ENCODE results near the gene RNF144B. TPM values are rescaled to one million over a fixed set of nuclear protein-coding genes. Genes with fewer than 3 reads are reported as not detected.

RNF144B gene
- total RNA-seq, 1 donor = 2.6 TPM

DNA sequence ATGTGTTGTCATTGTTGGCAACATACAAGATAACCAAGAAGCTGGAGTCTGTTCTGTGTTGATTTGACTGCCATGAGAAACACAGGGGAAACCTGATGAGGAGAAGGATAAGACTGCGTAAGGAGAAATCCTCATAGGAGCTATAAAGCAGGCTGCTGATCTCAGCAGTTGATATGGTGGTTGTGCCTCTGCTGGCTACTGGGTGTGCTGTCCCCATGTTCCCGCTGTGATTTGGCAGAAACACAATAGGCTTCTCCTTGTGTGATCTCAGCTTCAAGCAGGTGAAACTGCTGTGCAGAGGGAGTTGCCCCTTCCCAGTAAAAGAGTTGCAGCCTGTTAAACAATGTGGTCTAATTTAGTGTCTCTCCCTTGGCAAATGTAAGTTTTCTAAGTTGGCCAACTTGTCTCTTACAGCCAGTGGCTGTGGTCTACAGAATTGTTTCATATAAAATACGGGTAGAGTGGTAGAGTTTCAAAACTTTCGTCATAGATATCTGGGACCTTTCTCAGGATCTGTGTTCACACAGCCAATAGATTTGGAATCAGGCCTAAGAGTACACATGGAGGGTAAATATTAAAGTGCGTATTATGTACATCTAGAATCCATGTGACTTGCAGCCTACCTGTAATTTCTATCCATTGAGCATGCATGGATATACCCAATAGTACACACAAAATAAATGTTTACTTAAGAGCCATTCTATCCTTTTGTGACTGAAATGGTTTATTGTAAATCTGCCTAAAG lies 78.4 kb downstream of the RNF144B start:
- DNase-seq (ENCODE audit: low read depth) = no peak
- no peak overlapping the region for H3K4me3 ChIP-seq (ENCODE audit: low read depth, low read length)
- TF ChIP-seq, protein P1, sequence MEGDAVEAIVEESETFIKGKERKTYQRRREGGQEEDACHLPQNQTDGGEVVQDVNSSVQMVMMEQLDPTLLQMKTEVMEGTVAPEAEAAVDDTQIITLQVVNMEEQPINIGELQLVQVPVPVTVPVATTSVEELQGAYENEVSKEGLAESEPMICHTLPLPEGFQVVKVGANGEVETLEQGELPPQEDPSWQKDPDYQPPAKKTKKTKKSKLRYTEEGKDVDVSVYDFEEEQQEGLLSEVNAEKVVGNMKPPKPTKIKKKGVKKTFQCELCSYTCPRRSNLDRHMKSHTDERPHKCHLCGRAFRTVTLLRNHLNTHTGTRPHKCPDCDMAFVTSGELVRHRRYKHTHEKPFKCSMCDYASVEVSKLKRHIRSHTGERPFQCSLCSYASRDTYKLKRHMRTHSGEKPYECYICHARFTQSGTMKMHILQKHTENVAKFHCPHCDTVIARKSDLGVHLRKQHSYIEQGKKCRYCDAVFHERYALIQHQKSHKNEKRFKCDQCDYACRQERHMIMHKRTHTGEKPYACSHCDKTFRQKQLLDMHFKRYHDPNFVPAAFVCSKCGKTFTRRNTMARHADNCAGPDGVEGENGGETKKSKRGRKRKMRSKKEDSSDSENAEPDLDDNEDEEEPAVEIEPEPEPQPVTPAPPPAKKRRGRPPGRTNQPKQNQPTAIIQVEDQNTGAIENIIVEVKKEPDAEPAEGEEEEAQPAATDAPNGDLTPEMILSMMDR (IDR thresholded peaks at IDR 0.05; ENCODE audit: insufficient read depth, low read depth, low read length) = no peak

DNA sequence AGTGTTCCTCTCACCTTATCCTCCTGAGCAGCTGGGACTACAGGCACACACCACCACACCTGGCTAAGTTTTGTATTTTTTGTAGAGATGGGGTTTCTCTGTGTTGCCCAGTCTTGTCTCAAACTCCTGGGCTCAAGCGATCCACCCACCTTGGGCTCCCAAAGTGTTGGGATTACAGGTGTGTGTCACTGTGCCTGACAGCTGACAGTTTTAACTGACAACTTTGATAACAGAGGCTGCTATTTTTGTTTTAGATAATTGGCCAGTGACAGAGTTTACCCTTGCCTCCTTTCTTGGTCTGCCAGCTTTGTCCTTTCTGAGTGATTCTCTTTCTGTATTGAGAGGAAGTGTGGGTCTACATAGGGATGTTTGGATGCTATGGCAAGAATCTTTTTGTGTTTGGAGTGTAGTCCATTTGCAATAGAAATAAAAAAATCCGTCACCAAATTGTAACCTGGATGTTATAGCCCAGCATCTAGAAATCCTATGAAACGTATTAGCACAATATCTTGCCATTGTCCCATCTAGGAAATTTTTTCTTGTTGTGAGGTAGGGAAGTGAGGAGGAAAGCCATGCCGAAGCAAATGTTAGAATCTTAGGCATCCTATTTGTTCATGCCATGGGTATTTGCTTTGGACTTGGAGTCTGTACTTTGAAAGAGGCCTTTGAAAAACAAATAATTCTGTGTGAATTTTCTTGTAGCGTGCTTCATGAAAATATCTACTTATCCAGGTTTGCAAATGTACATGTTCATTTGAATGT lies 80.8 kb downstream of the RNF144B start:
- DNase-seq (ENCODE audit: low read depth) = no peak
- TF ChIP-seq, protein P1 (IDR thresholded peaks at IDR 0.05; ENCODE audit: insufficient read depth, low read depth, low read length) = no peak

DNA sequence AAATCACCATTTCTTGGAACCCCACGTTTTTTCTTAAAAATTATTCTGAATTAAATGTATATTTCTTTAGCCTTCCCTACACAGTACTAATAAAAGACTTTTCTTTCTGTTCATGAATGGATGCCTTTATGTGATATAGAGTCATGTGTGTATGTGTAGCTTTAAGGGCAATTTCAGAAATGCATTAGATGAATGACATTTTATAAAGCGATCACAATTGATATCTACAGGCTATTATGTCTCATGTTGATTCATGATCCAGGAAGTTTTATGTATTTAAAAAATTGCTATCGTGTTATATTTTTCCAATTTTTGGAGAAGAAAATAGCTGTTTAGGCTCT lies 81.3 kb downstream of the RNF144B start:
- DNase-seq (ENCODE audit: low read depth) = no peak
- no peak overlapping the region for H3K4me3 ChIP-seq (ENCODE audit: low read depth, low read length)
- TF ChIP-seq, protein P1 (IDR thresholded peaks at IDR 0.05; ENCODE audit: insufficient read depth, low read depth, low read length) = no peak

More for the DNA sequence above, 80.8 kb downstream of the RNF144B start:
- no peak overlapping the region for H3K4me3 ChIP-seq (ENCODE audit: low read depth, low read length)

DNA sequence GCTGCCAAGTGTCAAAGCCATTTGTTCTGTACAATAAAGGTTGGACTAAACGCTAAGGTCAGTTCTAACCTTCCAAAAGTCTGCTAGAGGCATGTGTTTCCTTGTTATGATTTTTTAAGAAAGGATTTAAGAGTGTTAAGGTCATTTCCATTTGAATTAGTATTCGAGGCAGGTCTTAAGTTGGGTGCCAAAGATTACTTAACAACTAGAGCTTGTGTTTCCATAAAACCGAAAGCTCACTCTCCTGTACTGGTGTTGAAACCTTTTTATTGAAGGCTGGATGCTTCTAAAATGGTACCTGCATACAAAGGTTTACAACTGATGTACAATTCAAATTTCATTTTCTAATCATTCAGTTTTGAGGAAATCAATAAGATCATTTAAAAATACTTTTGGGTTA lies 82.4 kb downstream of the RNF144B start:
- no peak overlapping the region for H3K4me3 ChIP-seq (ENCODE audit: low read depth, low read length)
- TF ChIP-seq, protein P1 (IDR thresholded peaks at IDR 0.05; ENCODE audit: insufficient read depth, low read depth, low read length) = no peak
- DNase-seq (ENCODE audit: low read depth) = no peak

DNA sequence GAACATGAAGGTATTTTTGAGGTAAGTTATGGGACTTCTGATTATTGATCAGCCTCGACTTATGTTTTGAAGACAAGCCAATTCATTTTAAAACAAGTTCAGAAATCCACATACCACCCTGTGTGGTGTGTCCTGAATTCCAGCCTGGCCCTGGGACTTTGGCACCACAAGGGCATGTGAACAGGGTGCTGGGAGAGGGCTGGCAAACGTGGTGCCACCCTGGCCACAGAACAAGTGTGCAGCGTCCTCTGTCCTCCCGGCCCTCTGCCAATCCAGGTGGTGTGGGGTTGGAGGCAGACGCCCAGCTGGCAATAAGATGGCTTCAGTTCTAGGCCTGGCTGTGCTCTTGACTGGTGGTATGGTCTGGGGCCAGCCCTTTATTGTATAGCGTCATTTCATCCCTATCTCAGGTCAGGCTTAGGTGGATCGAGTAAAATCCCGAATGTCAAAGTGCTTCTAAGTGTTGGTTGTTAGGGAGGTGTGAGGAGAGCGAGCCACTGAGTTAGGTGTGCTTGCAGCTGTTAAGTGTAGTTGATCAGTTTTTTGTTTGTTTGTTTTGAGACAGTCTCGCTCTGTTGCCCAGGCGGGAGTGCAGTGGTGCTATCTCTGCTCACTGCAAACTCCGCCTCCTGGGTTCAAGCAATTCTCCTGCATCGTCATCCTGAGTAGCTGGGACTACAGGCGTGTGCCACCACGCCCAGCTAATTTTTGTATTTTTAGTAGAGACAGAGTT lies 84.2 kb downstream of the RNF144B start:
- H3K4me3 ChIP-seq (ENCODE audit: low read depth, low read length) = no peak overlapping the region
- no peak for DNase-seq (ENCODE audit: low read depth)
- TF ChIP-seq, protein P1 (IDR thresholded peaks at IDR 0.05; ENCODE audit: insufficient read depth, low read depth, low read length) = no peak

DNA sequence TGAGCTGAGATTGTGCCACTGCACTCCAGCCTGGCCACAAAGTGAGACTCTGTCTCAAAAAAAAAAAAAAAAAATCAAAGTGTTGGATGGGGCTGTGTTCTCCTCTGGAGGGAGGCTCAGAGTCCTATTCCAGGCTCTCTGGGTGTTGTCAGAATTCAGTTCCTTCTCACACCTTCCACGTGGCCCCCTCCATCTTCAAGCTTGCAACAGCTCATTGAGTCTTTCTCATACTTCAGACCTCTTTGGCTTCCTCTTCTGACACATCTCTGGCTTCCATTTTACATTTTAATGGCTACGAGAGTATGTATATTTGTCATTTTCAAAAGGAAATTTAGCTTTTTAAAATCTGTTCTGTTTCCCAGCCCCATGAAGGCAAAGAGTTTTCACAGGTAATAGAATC lies 85.8 kb downstream of the RNF144B start:
- TF ChIP-seq, protein P1 (IDR thresholded peaks at IDR 0.05; ENCODE audit: insufficient read depth, low read depth, low read length) = no peak
- DNase-seq (ENCODE audit: low read depth) = no peak

More for the DNA sequence above, 85.8 kb downstream of the RNF144B start:
- H3K4me3 ChIP-seq (ENCODE audit: low read depth, low read length) = no peak overlapping the region
